GM23338 (cell line): ENCODE data around the gene RAD51B. TPM values are rescaled to one million over a fixed set of nuclear protein-coding genes. Genes with fewer than 3 reads are reported as not detected.

ENCODE experiments used
- ATAC-seq: fragments of 200-7000 bp; cut with Tn5 transposase; 3 replicates; pipeline ENCODE4 v1.9.1; 2020
- DNase-seq: peaks from one replicate; pipeline ENCODE4 v3.0.0-alpha.2; 2015; ENCODE audit warnings: low spot score
- H2AFZ ChIP-seq: fragments of 200-600 bp; sonication (generic); 2 replicates; pipeline ENCODE4 v1.8.0; 2016; ENCODE audit warnings: antibody characterized with exemption, mild to moderate bottlenecking, moderate library complexity
- H3F3A ChIP-seq: fragments of 200-600 bp; sonication (generic); replicated peaks from 2 replicates; pipeline ENCODE4 v1.8.0; 2017; ENCODE audit warnings: antibody characterized with exemption, mixed run types, low read depth
- H3K27ac ChIP-seq: fragments of 200-600 bp; sonication (generic); 2 replicates; pipeline ENCODE4 v1.6.1; 2016; ENCODE audit warnings: low read depth
- H3K27me3 ChIP-seq: fragments of 200-600 bp; sonication (generic); 2 replicates; pipeline ENCODE4 v1.8.0; 2016; ENCODE audit warnings: mild to moderate bottlenecking, mixed run types, moderate library complexity; ENCODE audit not compliant: insufficient read depth
- H3K36me3 ChIP-seq: fragments of 200-600 bp; sonication (generic); 2 replicates; pipeline ENCODE4 v1.8.0; 2016; ENCODE audit warnings: mild to moderate bottlenecking; ENCODE audit not compliant: insufficient read depth
- H3K4me1 ChIP-seq: fragments of 200-600 bp; sonication (generic); 2 replicates; pipeline ENCODE4 v1.8.0; 2016; ENCODE audit warnings: mild to moderate bottlenecking, moderate library complexity; ENCODE audit not compliant: insufficient read depth
- H3K4me2 ChIP-seq: fragments of 200-600 bp; sonication (generic); 2 replicates; pipeline ENCODE4 v1.7.1; 2017; ENCODE audit warnings: mixed run types
- H3K4me3 ChIP-seq: fragments of 200-600 bp; sonication (generic); 2 replicates; pipeline ENCODE4 v1.6.1; 2016; ENCODE audit warnings: mixed run types
- H3K79me2 ChIP-seq: fragments of 200-600 bp; sonication (generic); replicated peaks from 2 replicates; pipeline ENCODE4 v1.8.0; 2017; ENCODE audit warnings: mild to moderate bottlenecking; ENCODE audit not compliant: insufficient read depth
- H3K9me2 ChIP-seq: fragments of 200-600 bp; sonication (generic); 2 replicates; pipeline ENCODE4 v1.8.0; 2017; ENCODE audit not compliant: insufficient read depth
- H4K20me1 ChIP-seq: fragments of 200-600 bp; sonication (generic); replicated peaks from 2 replicates; pipeline ENCODE4 v1.8.0; 2017; ENCODE audit warnings: mild to moderate bottlenecking; ENCODE audit not compliant: insufficient read depth
- H3K27ac Mint-ChIP-seq: 2 replicates; pipeline ENCODE4 v1.8.0; 2020; ENCODE audit warnings: inconsistent platforms, mild to moderate bottlenecking, moderate library complexity, mixed read lengths
- H3K27me3 Mint-ChIP-seq: 3 replicates; pipeline ENCODE4 v1.8.0; 2022; ENCODE audit warnings: low read depth, mild to moderate bottlenecking, moderate library complexity, mixed read lengths, inconsistent platforms; ENCODE audit not compliant: insufficient read depth, poor library complexity
- H3K36me3 Mint-ChIP-seq: 3 replicates; pipeline ENCODE4 v1.8.0; 2021; ENCODE audit warnings: low read depth, mild to moderate bottlenecking, inconsistent platforms, moderate library complexity, mixed read lengths
- H3K4me1 Mint-ChIP-seq: 3 replicates; pipeline ENCODE4 v1.8.0; 2020; ENCODE audit warnings: mild to moderate bottlenecking, inconsistent platforms, mixed read lengths
- H3K4me3 Mint-ChIP-seq: 3 replicates; pipeline ENCODE4 v1.8.0; 2021; ENCODE audit warnings: moderate library complexity, mild to moderate bottlenecking, inconsistent platforms, mixed read lengths
- H3K9me3 Mint-ChIP-seq: 3 replicates; pipeline ENCODE4 v1.8.0; 2020; ENCODE audit warnings: moderate library complexity, mild to moderate bottlenecking, inconsistent platforms, mixed read lengths
- CREB1 ChIP-seq: fragments of 250-450 bp; sonication (Bioruptor Pico); IDR thresholded peaks from 2 replicates; pipeline ENCODE4 v1.5.0; 2020; ENCODE audit warnings: low read depth, mild to moderate bottlenecking, moderate library complexity
- CTCF ChIP-seq, 2 experiments: fragments of 200-600 bp in 1 of 2; sonication (generic) in 1 of 2; conservative IDR thresholded peaks; 2 replicates each; pipeline versions ENCODE4 v1.5.1 to v1.6.1; 2016 to 2017; ENCODE audit warnings: antibody characterized with exemption in 2 of 2, low read depth in 2 of 2, mild to moderate bottlenecking in 2 of 2, moderate library complexity in 1 of 2
- ETS1 ChIP-seq: IDR thresholded peaks from 2 replicates; pipeline ENCODE4 v1.6.1; 2016; ENCODE audit warnings: antibody characterized with exemption
- EZH2 ChIP-seq: fragments of 200-600 bp; sonication (generic); IDR thresholded peaks from one replicate; pipeline ENCODE4 v1.8.0; 2017; ENCODE audit warnings: antibody characterized with exemption, mild to moderate bottlenecking, low read depth; ENCODE audit not compliant: unreplicated experiment
- EZH2phosphoT487 ChIP-seq: fragments of 200-600 bp; sonication (generic); IDR thresholded peaks from one replicate; pipeline ENCODE4 v1.8.1; 2018; ENCODE audit warnings: antibody characterized with exemption; ENCODE audit not compliant: unreplicated experiment
- JUNB ChIP-seq: IDR thresholded peaks from one replicate; pipeline ENCODE4 v1.6.1; 2016; ENCODE audit warnings: antibody characterized with exemption; ENCODE audit not compliant: unreplicated experiment
- NANOG ChIP-seq: IDR thresholded peaks from 2 replicates; pipeline ENCODE4 v1.6.1; 2016; ENCODE audit warnings: antibody characterized with exemption, borderline replicate concordance
- POLR2AphosphoS5 ChIP-seq: IDR thresholded peaks from 2 replicates; pipeline ENCODE4 v1.6.1; 2016; ENCODE audit warnings: antibody characterized with exemption, low read depth
- REST ChIP-seq: IDR thresholded peaks from one replicate; pipeline ENCODE4 v1.6.1; 2018; ENCODE audit warnings: antibody characterized with exemption; ENCODE audit not compliant: unreplicated experiment
- STAT1 ChIP-seq: IDR thresholded peaks from one replicate; pipeline ENCODE4 v1.6.1; 2016; ENCODE audit warnings: antibody characterized with exemption; ENCODE audit not compliant: unreplicated experiment
- ZNF114 ChIP-seq: fragments of 250-450 bp; sonication (Bioruptor Pico); IDR thresholded peaks from 2 replicates; pipeline ENCODE4 v1.5.0; 2020; ENCODE audit warnings: mild to moderate bottlenecking, moderate library complexity
- ZNF331 ChIP-seq: fragments of 250-450 bp; sonication (Bioruptor Pico); IDR thresholded peaks from 2 replicates; pipeline ENCODE4 v1.5.0; 2020; ENCODE audit warnings: low read depth, mild to moderate bottlenecking, moderate library complexity
- ZNF462 ChIP-seq: fragments of 250-450 bp; sonication (Bioruptor Pico); IDR thresholded peaks from 2 replicates; pipeline ENCODE4 v1.5.0; 2020; ENCODE audit warnings: mild to moderate bottlenecking, moderate library complexity
- polyA plus RNA-seq: library from polyadenylated mRNA; unstranded; fragments of >200 nt; fragmentation: Nextera tagmentation; extraction: Ambion mirVana; gene quantifications from 2 replicates; pipeline ENCODE4 v1.2.1, GENCODE V29; 2016
- total RNA-seq: library from RNA; depleted of rRNA; stranded (reverse); fragments of >200 nt; shearing (Covaris generic); gene quantifications from 2 replicates; pipeline ENCODE4 v1.2.3, GENCODE V29; 2014

RAD51B gene
- total and polyA plus RNA-seq, 2 experiments from 2014 or later = 15.7 to 29.1 TPM

- Histone ChIP-seq H3K27ac (no peak overlapping the region), H3K4me1 (no peaks in the 10 kb centered on the region; the same call in 1 of the 2 replicates), H3K4me2 (no peak overlapping the region), H3K27me3 (no peaks in the 10 kb centered on the region), H3K9me2 (peaks cover 4% of the 10 kb centered on the region; the same call in 1 of the 2 replicates), H4K20me1 (no peaks in the 10 kb centered on the region), H3K36me3 (no peaks in the 10 kb centered on the region), H3K79me2 (no peaks in the 10 kb centered on the region), H3K4me3 (no peak overlapping the region), H2AFZ (no peak overlapping the region), H3F3A (no peaks in the 10 kb centered on the region)
- no peak for TF ChIP-seq EZH2phosphoT487
- TF ChIP-seq NANOG = no peak
- TF ChIP-seq STAT1 = no peak
- no peak for TF ChIP-seq CTCF (conservative IDR thresholded peaks at IDR 0.05; ENCODE audit: low read depth in 2 of 2)
- no peak for TF ChIP-seq JUNB
- TF ChIP-seq ZNF331 = no peak
- no peak for TF ChIP-seq ZNF114 (CRISPR knock-in tag)
- no peak for TF ChIP-seq ZNF462 (CRISPR knock-in tag)
- no peak for TF ChIP-seq REST
- no peak for TF ChIP-seq ETS1
- TF ChIP-seq EZH2 = no peak
- TF ChIP-seq POLR2AphosphoS5 = no peak
- no peak for TF ChIP-seq CREB1
- Mint-ChIP-seq H3K27ac (no peak overlapping the region), H3K9me3 (no peaks in the 10 kb centered on the region), H3K27me3 (no peaks in the 10 kb centered on the region), H3K4me1 (peaks cover 15% of the 10 kb centered on the region), H3K36me3 (no peaks in the 10 kb centered on the region), H3K4me3 (no peak overlapping the region)
- no peak for DNase-seq
- ATAC-seq = no peak
Measured at GRCh38 chr14:68212361-68212760, 392.8 kb downstream of the RAD51B start.
